Fibroblast of lung (primary cell): ENCODE data around the gene NUP93. TPM values are rescaled to one million over a fixed set of nuclear protein-coding genes. Genes with fewer than 3 reads are reported as not detected.

Source experiments
- DNase-seq, 2 donors: peaks; one replicate each; pipeline versions ENCODE4 v3.0.0 to v3.0.0-alpha.2; 2010; ENCODE audit warnings: low read depth in 2 of 2
- H2AFZ ChIP-seq: 2 replicates; pipeline ENCODE4 v1.5.1; 2012; ENCODE audit warnings: low read length, control low read depth, inconsistent platforms
- H3K27ac ChIP-seq: 2 replicates; pipeline ENCODE4 v1.5.1; 2011; ENCODE audit warnings: low read length, control low read depth; ENCODE audit not compliant: insufficient read depth
- H3K27me3 ChIP-seq: 2 replicates; pipeline ENCODE4 v1.5.1; 2011; ENCODE audit warnings: mild to moderate bottlenecking, low read length; ENCODE audit not compliant: control insufficient read depth, insufficient read depth
- H3K36me3 ChIP-seq: 2 replicates; pipeline ENCODE4 v1.5.1; 2011; ENCODE audit warnings: low read length; ENCODE audit not compliant: control insufficient read depth, insufficient read depth
- H3K4me1 ChIP-seq: 2 replicates; pipeline ENCODE4 v1.5.1; 2011; ENCODE audit warnings: low read length; ENCODE audit not compliant: control insufficient read depth, insufficient read depth; ENCODE audit errors: extremely low read depth
- H3K4me2 ChIP-seq: 2 replicates; pipeline ENCODE4 v1.5.1; 2011; ENCODE audit warnings: low read length, control low read depth; ENCODE audit not compliant: insufficient read depth; ENCODE audit errors: extremely low read depth
- H3K4me3 ChIP-seq, 4 experiments: fragments of 200-600 bp in 1 of 4; sonication (generic) in 1 of 4; replicated peaks in 1 of 4; 2 replicates each; pipeline ENCODE4 v1.5.1; 2011 to 2016; ENCODE audit warnings: low read length in 4 of 4, low read depth in 3 of 4, mild to moderate bottlenecking in 3 of 4, control low read depth in 2 of 4, inconsistent platforms in 1 of 4, mixed read lengths in 1 of 4; ENCODE audit not compliant: insufficient read depth in 1 of 4; ENCODE audit errors: control extremely low read depth in 1 of 4
- H3K79me2 ChIP-seq: 2 replicates; pipeline ENCODE4 v1.5.1; 2012; ENCODE audit warnings: mild to moderate bottlenecking, low read length, inconsistent platforms; ENCODE audit not compliant: control insufficient read depth, insufficient read depth
- H3K9ac ChIP-seq: 2 replicates; pipeline ENCODE4 v1.5.1; 2011; ENCODE audit warnings: mild to moderate bottlenecking, low read length, control low read depth; ENCODE audit not compliant: insufficient read depth
- H3K9me3 ChIP-seq: 2 replicates; pipeline ENCODE4 v1.5.1; 2012; ENCODE audit warnings: low read depth, low read length; ENCODE audit not compliant: control insufficient read depth, insufficient read depth
- H4K20me1 ChIP-seq: 2 replicates; pipeline ENCODE4 v1.5.1; 2011; ENCODE audit warnings: low read length; ENCODE audit not compliant: control insufficient read depth, insufficient read depth; ENCODE audit errors: extremely low read depth
- CTCF ChIP-seq, 2 donors: IDR thresholded peaks in 1 of 2; conservative IDR thresholded peaks in 1 of 2; 1 replicate in 1 of 2; 2 replicates in 1 of 2; pipeline ENCODE4 v1.5.1; 2011 to 2012; ENCODE audit warnings: low read length in 2 of 2, control low read depth in 1 of 2, inconsistent platforms in 1 of 2, low read depth in 1 of 2, mild to moderate bottlenecking in 1 of 2
- EZH2 ChIP-seq: IDR thresholded peaks from 2 replicates; pipeline ENCODE4 v1.5.1; 2012; ENCODE audit warnings: low read length, control low read depth, mild to moderate bottlenecking; ENCODE audit errors: missing control alignments
- polyA plus RNA-seq, 2 donors: library from polyadenylated mRNA; depleted of rRNA in 1 of 2; stranded (reverse) in 1 of 2; unstranded in 1 of 2; fragments of >200 nt; gene quantifications; 2 replicates each; pipeline ENCODE4 v1.2.1, GENCODE V29; 2011 to 2012; ENCODE audit warnings: missing spikeins in 1 of 2
- total RNA-seq: library from RNA; depleted of rRNA; stranded (reverse); fragments of >200 nt; gene quantifications from 2 replicates; pipeline ENCODE4 v1.2.1, GENCODE V29; 2014

NUP93 gene
- total and polyA plus RNA-seq, 2 donors (not counting 1 experiment from before 2014, with no cell fraction given), result 37.6 to 42.9 TPM

GRCh38 chr16:56855201-56855600 is 125.3 kb downstream of the NUP93 start:
- Histone ChIP-seq H3K4me3 (no peak overlapping the region), H3K27me3 (no peaks in the 10 kb centered on the region), H2AFZ (no peak overlapping the region), H4K20me1 (no peaks in the 10 kb centered on the region), H3K79me2 (no peaks in the 10 kb centered on the region), H3K9me3 (no peaks in the 10 kb centered on the region), H3K4me2 (no peak overlapping the region), H3K4me1 (peaks cover 2% of the 10 kb centered on the region), H3K9ac (no peak overlapping the region), H3K27ac (no peak overlapping the region), H3K36me3 (no peaks in the 10 kb centered on the region)
- no peak for TF ChIP-seq CTCF (conservative IDR thresholded peaks at IDR 0.05 in 1 of 2, IDR thresholded peaks at IDR 0.05 in 1 of 2; ENCODE audit: low read depth in 1 of 2, low read length in 2 of 2)
- no peak for TF ChIP-seq EZH2
- no peak for DNase-seq

- Histone ChIP-seq H2AFZ (no peak overlapping the region), H3K79me2 (no peaks in the 10 kb centered on the region), H3K27ac (no peak overlapping the region), H3K4me3 (no peak overlapping the region), H3K36me3 (no peaks in the 10 kb centered on the region), H3K27me3 (no peaks in the 10 kb centered on the region), H3K9me3 (no peaks in the 10 kb centered on the region), H3K9ac (no peak overlapping the region), H3K4me2 (no peak overlapping the region), H4K20me1 (no peaks in the 10 kb centered on the region), H3K4me1 (peaks cover 2% of the 10 kb centered on the region)
- no peak for DNase-seq
- TF ChIP-seq CTCF (conservative IDR thresholded peaks at IDR 0.05 in 1 of 2, IDR thresholded peaks at IDR 0.05 in 1 of 2; ENCODE audit: low read depth in 1 of 2, low read length in 2 of 2), result no peak
Observed at GRCh38 chr16:56855946-56856345, 126.0 kb downstream of the NUP93 start.

- H3K4me1 ChIP-seq, result no peaks in the 10 kb centered on the region
- no peaks in the 10 kb centered on the region for H3K27me3 ChIP-seq
- no peaks in the 10 kb centered on the region for H3K9me3 ChIP-seq
- TF ChIP-seq CTCF (conservative IDR thresholded peaks at IDR 0.05 in 1 of 2, IDR thresholded peaks at IDR 0.05 in 1 of 2; ENCODE audit: low read depth in 1 of 2, low read length in 2 of 2) (no peak), EZH2 (no peak)
- DNase-seq, result no peak
- H4K20me1 ChIP-seq, result no peaks in the 10 kb centered on the region
- H3K9ac ChIP-seq, result no peak overlapping the region
- H3K79me2 ChIP-seq, result no peaks in the 10 kb centered on the region
- no peak overlapping the region for H3K4me3 ChIP-seq
- no peak overlapping the region for H2AFZ ChIP-seq
- H3K36me3 ChIP-seq, result no peaks in the 10 kb centered on the region
- no peak overlapping the region for H3K27ac ChIP-seq
- no peak overlapping the region for H3K4me2 ChIP-seq
Observed at GRCh38 chr16:56856876-56857447, 127.0 kb downstream of the NUP93 start.
